Tibial nerve (tissue), 4 donors: ENCODE results near the gene IST1. TPM values are rescaled to one million over a fixed set of nuclear protein-coding genes. Genes with fewer than 3 reads are reported as not detected.

Experiments
- DNase-seq, 2 donors: peaks; one replicate each; pipeline ENCODE4 v3.0.0-alpha.2; 2019; ENCODE audit warnings: low spot score in 2 of 2
- H3K27ac ChIP-seq, 4 donors: fragments of 200-600 bp; sonication (generic) in 3 of 4; one replicate each; pipeline ENCODE4 v1.5.1; 2017 to 2019; ENCODE audit warnings: mild to moderate bottlenecking in 1 of 4
- H3K27me3 ChIP-seq, 2 donors: fragments of 200-600 bp; sonication (generic) in 1 of 2; one replicate each; pipeline versions ENCODE4 v1.5.1 to v1.6.0; 2017 to 2019
- H3K36me3 ChIP-seq, 3 donors: fragments of 200-600 bp; sonication (generic); one replicate each; pipeline ENCODE4 v1.5.1; 2018 to 2019
- H3K4me1 ChIP-seq, 4 donors: fragments of 200-600 bp; sonication (generic) in 3 of 4; one replicate each; pipeline ENCODE4 v1.5.1; 2017 to 2019
- H3K4me3 ChIP-seq, 4 donors: fragments of 200-600 bp; sonication (generic) in 3 of 4; one replicate each; pipeline ENCODE4 v1.5.1; 2017 to 2019; ENCODE audit warnings: mild to moderate bottlenecking in 1 of 4, moderate library complexity in 1 of 4
- H3K9me3 ChIP-seq, 4 donors: fragments of 200-600 bp; sonication (generic) in 3 of 4; one replicate each; pipeline ENCODE4 v1.5.1; 2017 to 2019
- EP300 ChIP-seq, 2 donors: sonication (generic); formaldehyde crosslinking; IDR thresholded peaks; one replicate each; pipeline ENCODE4 v1.6.1; 2017; ENCODE audit warnings: antibody characterized with exemption in 2 of 2, mild to moderate bottlenecking in 1 of 2
- POLR2A ChIP-seq, 2 donors: fragments of 450-650 bp; IDR thresholded peaks; one replicate each; pipeline ENCODE4 v1.6.1; 2017; ENCODE audit warnings: antibody characterized with exemption in 2 of 2, mild to moderate bottlenecking in 2 of 2, moderate library complexity in 2 of 2
- WGBS, 2 donors: methylation state at CpG; one replicate each; pipeline ENCODE4 v1.1.5; 2018; 5-methylcytosine and 5-hydroxymethylcytosine counted together
- total RNA-seq, 4 donors: library from RNA; depleted of rRNA; stranded (reverse); fragments of >200 nt; gene quantifications; one replicate each; pipeline ENCODE4 v1.1.0, GENCODE V29; 2016
- TF ChIP-seq, protein P1 (sequence below), 5 experiments: fragments of 200-600 bp in 3 of 5; fragments of 450-650 bp in 2 of 5; sonication (generic) in 3 of 5; IDR thresholded peaks; one replicate each; pipeline ENCODE4 v1.5.1; 2016 to 2019; ENCODE audit warnings: antibody characterized with exemption in 5 of 5, mild to moderate bottlenecking in 3 of 5, moderate library complexity in 2 of 5

Gene IST1
- total RNA-seq, 4 donors from 2014 or later, result 169 to 244 (median 204) TPM

DNA sequence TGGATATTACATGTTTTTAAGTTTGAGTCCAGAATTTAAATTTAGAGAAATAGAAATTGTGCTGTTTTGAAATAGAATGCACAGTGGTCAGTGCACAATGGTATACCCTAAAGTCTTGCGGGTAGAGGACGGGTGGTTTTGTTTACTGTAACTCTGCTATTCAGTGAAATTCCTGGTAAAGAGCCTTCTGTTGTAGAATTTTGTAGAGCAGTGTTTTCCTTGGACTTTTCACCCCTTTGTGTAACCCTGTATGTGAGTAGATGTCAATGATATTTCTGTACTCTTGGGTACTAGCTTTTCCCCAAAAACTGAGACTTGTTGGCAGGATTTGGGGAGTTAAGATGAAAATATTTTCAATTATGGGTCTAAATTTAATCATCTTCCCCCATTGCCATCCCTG lies 19.5 kb downstream of the IST1 start:
- Histone ChIP-seq H3K36me3 (peaks cover 3 to 43% (median 5%) of the 10 kb centered on the region in 3 donors), H3K27ac (peak overlapping the region in 2 of 4 donors; percentile 7 to 59), H3K4me1 (peaks cover 0 to 69% (median 19%) of the 10 kb centered on the region in 4 donors), H3K4me3 (no peak overlapping the region), H3K9me3 (peaks cover 0 to 4% (median 0%) of the 10 kb centered on the region in 4 donors), H3K27me3 (no peaks in the 10 kb centered on the region)
- TF ChIP-seq EP300 (IDR thresholded peaks at IDR 0.05), result no peak
- no peak for TF ChIP-seq POLR2A (IDR thresholded peaks at IDR 0.05)
- TF ChIP-seq, protein P1, sequence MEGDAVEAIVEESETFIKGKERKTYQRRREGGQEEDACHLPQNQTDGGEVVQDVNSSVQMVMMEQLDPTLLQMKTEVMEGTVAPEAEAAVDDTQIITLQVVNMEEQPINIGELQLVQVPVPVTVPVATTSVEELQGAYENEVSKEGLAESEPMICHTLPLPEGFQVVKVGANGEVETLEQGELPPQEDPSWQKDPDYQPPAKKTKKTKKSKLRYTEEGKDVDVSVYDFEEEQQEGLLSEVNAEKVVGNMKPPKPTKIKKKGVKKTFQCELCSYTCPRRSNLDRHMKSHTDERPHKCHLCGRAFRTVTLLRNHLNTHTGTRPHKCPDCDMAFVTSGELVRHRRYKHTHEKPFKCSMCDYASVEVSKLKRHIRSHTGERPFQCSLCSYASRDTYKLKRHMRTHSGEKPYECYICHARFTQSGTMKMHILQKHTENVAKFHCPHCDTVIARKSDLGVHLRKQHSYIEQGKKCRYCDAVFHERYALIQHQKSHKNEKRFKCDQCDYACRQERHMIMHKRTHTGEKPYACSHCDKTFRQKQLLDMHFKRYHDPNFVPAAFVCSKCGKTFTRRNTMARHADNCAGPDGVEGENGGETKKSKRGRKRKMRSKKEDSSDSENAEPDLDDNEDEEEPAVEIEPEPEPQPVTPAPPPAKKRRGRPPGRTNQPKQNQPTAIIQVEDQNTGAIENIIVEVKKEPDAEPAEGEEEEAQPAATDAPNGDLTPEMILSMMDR (IDR thresholded peaks at IDR 0.05), result no peak
- WGBS, 2 donors, result 33 to 37% methylated on average over 2 of the region's 2 CpGs
- DNase-seq, result no peak

DNA sequence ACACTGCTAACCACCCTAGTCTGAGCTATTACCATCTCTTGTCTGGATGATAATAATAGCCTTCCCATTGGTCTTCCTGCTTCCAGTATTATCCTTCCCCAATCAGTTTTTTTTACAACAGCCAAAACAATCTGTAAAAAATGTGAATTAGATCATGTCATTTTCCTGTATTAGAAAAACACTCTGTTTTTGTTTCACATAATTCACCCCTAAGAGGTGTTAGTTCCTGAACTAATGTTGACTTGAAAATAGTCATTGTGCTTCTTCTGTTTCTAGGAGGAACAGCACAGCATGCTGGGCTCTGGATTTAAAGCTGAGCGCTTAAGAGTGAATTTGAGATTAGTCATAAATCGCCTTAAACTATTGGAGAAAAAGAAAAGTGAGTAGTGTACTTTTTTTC lies 20.0 kb downstream of the IST1 start:
- TF ChIP-seq, protein P1 (IDR thresholded peaks at IDR 0.05), result no peak
- TF ChIP-seq POLR2A (IDR thresholded peaks at IDR 0.05), result no peak
- TF ChIP-seq EP300 (IDR thresholded peaks at IDR 0.05), result no peak
- peaks cover 0 to 4% (median 0%) of the 10 kb centered on the region in 4 donors for H3K9me3 ChIP-seq

DNA sequence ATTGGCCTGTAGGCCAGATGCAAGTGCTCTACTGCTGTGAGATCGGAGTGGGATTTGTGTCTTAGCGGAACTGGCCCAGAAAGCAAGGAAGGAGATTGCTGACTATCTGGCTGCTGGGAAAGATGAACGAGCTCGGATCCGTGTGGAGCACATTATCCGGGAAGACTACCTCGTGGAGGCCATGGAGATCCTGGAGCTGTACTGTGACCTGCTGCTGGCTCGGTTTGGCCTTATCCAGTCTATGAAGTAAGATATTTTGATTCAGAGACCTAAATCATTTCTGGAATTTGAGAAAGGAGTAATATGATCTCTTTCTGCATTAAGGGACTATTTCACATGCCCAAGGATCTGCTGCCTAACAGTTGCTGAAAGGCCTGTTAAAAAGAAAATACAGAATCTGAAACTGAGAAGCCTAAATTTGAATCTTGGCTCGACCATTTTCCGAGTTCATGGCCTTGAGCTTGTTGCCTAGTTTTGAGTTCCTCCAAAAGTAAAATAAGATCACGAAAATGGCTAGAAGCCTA lies 21.1 kb downstream of the IST1 start:
- Histone ChIP-seq H3K27me3 (no peaks in the 10 kb centered on the region), H3K36me3 (peaks cover 3 to 60% (median 7%) of the 10 kb centered on the region in 3 donors), H3K27ac (no peak overlapping the region), H3K4me3 (no peak overlapping the region), H3K4me1 (peaks cover 0 to 65% (median 18%) of the 10 kb centered on the region in 4 donors), H3K9me3 (peaks cover 0 to 4% (median 0%) of the 10 kb centered on the region in 4 donors)
- WGBS, 2 donors, result 74 to 82% methylated on average over 11 of the region's 11 CpGs
- no peak for DNase-seq
- no peak for TF ChIP-seq POLR2A (IDR thresholded peaks at IDR 0.05)
- TF ChIP-seq, protein P1 (IDR thresholded peaks at IDR 0.05), result no peak
- no peak for TF ChIP-seq EP300 (IDR thresholded peaks at IDR 0.05)

More for the DNA sequence above, 20.0 kb downstream of the IST1 start:
- DNase-seq, result no peak
- peaks cover 3 to 49% (median 5%) of the 10 kb centered on the region in 3 donors for H3K36me3 ChIP-seq
- peak overlapping the region in 2 of 4 donors; percentile 7 to 59 for H3K27ac ChIP-seq
- no peaks in the 10 kb centered on the region for H3K27me3 ChIP-seq
- H3K4me1 ChIP-seq, result peaks cover 0 to 69% (median 19%) of the 10 kb centered on the region in 4 donors
- no peak overlapping the region for H3K4me3 ChIP-seq
- WGBS, 2 donors, result 95 to 97% methylated on average over 2 of the region's 2 CpGs

DNA sequence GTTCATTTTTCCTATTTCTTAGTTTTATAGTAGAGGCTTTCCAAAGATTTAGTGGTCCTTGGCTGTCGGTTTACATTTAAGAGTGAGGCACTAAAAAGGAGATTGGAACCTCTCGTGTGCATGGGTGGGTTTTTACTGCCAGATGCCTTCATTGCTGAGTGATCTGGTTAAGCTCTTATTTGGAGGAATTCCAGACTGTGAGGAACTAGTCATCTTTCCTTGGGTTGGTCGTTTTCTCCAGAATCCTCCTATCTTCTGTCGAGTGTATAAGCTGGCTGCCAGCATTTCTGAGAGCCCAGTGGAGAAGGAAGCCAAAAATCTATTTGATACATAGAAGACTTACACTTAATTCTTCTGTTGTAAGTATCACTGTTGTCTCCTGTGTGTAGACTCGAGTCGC lies 22.6 kb downstream of the IST1 start:
- no peak overlapping the region for H3K27ac ChIP-seq
- WGBS, 2 donors, result 66 to 69% methylated on average over 6 of the region's 6 CpGs

DNA sequence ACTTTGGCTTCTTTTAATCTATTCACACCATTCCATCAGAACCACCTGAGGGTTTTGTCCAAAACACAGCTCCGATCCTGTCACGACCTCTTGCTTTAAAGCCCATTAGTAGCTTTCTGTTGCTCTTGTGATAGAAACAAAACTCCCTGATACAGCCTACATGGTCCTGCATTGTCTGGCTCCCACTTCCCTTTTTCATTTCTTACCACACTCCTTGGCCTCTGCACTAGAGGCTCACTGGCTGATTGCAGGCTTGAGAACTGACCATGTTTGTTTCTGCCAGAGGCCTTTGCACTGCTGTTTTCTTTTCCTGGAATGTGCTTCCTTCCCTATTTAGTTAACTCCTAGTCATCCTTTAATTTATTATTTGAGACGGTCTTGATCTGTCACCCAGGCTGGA lies 23.7 kb downstream of the IST1 start:
- H3K36me3 ChIP-seq, result peaks cover 3 to 85% (median 30%) of the 10 kb centered on the region in 3 donors
- TF ChIP-seq, protein P1 (IDR thresholded peaks at IDR 0.05), result no peak
- TF ChIP-seq EP300 (IDR thresholded peaks at IDR 0.05) (peak in 1 of 2 donors; percentile 20), POLR2A (IDR thresholded peaks at IDR 0.05) (no peak)
- no peak for DNase-seq
- peaks cover 0 to 65% (median 18%) of the 10 kb centered on the region in 4 donors for H3K4me1 ChIP-seq
- peaks cover 0 to 4% (median 0%) of the 10 kb centered on the region in 4 donors for H3K9me3 ChIP-seq
- H3K27ac ChIP-seq, result no peak overlapping the region
- 60 to 74% methylated on average over 3 of the region's 3 CpGs for WGBS, 2 donors
- H3K4me3 ChIP-seq, result no peak overlapping the region
- no peaks in the 10 kb centered on the region for H3K27me3 ChIP-seq

More for the DNA sequence above, 22.6 kb downstream of the IST1 start:
- Histone ChIP-seq H3K27me3 (no peaks in the 10 kb centered on the region), H3K4me3 (no peak overlapping the region), H3K36me3 (peaks cover 3 to 74% (median 19%) of the 10 kb centered on the region in 3 donors), H3K4me1 (peaks cover 0 to 60% (median 18%) of the 10 kb centered on the region in 4 donors), H3K9me3 (peaks cover 0 to 4% (median 0%) of the 10 kb centered on the region in 4 donors)
- DNase-seq, result no peak
- TF ChIP-seq EP300 (IDR thresholded peaks at IDR 0.05) (no peak), POLR2A (IDR thresholded peaks at IDR 0.05) (no peak)
